Fibroblast of lung (primary cell): Measurements from ENCODE around the gene SLC25A25.

ENCODE experiments used
- CTCF ChIP-seq, 2 donors: IDR thresholded peaks in 1 of 2; conservative IDR thresholded peaks in 1 of 2; 1 replicate in 1 of 2; 2 replicates in 1 of 2; pipeline ENCODE4 v1.5.1; 2011 to 2012; ENCODE audit warnings: low read length in 2 of 2, control low read depth in 1 of 2, inconsistent platforms in 1 of 2, low read depth in 1 of 2, mild to moderate bottlenecking in 1 of 2
- EZH2 ChIP-seq: IDR thresholded peaks from 2 replicates; pipeline ENCODE4 v1.5.1; 2012; ENCODE audit warnings: low read length, control low read depth, mild to moderate bottlenecking; ENCODE audit errors: missing control alignments

- TF ChIP-seq CTCF (conservative IDR thresholded peaks at IDR 0.05 in 1 of 2, IDR thresholded peaks at IDR 0.05 in 1 of 2; ENCODE audit: low read depth in 1 of 2, low read length in 2 of 2) (no peak), EZH2 (no peak)
Measured at GRCh38 chr9:128153947-128154695, 86.1 kb downstream of the SLC25A25 start.
